ENCODE measurements around the gene SMAD4. TPM values are rescaled to one million over a fixed set of nuclear protein-coding genes. Genes with fewer than 3 reads are reported as not detected.

SMAD4 gene
- total and polyA plus RNA-seq, 2 of the 8 experiments (the other 6 are each of a cell fraction or from before 2014, with no cell fraction given) = 86.5 to 139 TPM

GRCh38 chr18:51025512-51025911 lies 4.5 kb upstream of the SMAD4 start:
- WGBS, 2 experiments (ENCODE audit: extremely low coverage in 1 of 2, insufficient coverage in 1 of 2, insufficient read length in 1 of 2, insufficient replicate concordance in 2 of 2, low coverage in 1 of 2, low lambda C conversion rate in 2 of 2, missing lambda C conversion rate in 1 of 2) = 91% methylated on average over 2 of the region's 2 CpGs; no CpG with 5 or more reads in 1 of the 2 experiments
- Histone ChIP-seq H3K36me3 (ENCODE audit: control insufficient read depth in 2 of 4, insufficient read depth in 4 of 4, low read length in 3 of 4) (peaks cover 0 to 9% (median 1%) of the 10 kb centered on the region in 4 experiments; a peak in 2 of 8 replicates), H2BK15ac (ENCODE audit: low read length) (no peak overlapping the region), H3K4me1 (replicated peaks in 1 of 4; ENCODE audit: control insufficient read depth in 3 of 4, insufficient read depth in 4 of 4, low read length in 3 of 4) (peaks cover 4 to 9% (median 6%) of the 10 kb centered on the region in 4 experiments; a peak in 4 of 7 replicates), H3K56ac (replicated peaks; ENCODE audit: insufficient read length, low read depth, low read length) (no peak overlapping the region), H3K79me1 (ENCODE audit: low read depth, low read length) (0 out of 2 replicates have a peak, but pooled peaks cover 2% of the 10 kb centered on the region), H3K4ac (replicated peaks; ENCODE audit: insufficient read length, low read depth, low read length) (no peak overlapping the region), H3K9ac (replicated peaks in 1 of 4; ENCODE audit: extremely low read depth in 1 of 4, low read depth in 3 of 4, low read length in 3 of 4) (no peak overlapping the region), H3K27ac (ENCODE audit: low read depth, low read length) (no peak overlapping the region), H3K18ac (ENCODE audit: extremely low read depth, low read length) (no peak overlapping the region), H4K8ac (ENCODE audit: extremely low read depth, insufficient read depth, low read length) (no peak overlapping the region), H4K5ac (ENCODE audit: insufficient read length, low read depth, low read length) (no peak overlapping the region), H2AK5ac (ENCODE audit: low read depth, low read length) (no peak overlapping the region), H2BK120ac (replicated peaks; ENCODE audit: low read depth, low read length) (no peak overlapping the region), H3K4me3 (ENCODE audit: extremely low read depth in 1 of 4, insufficient read depth in 2 of 4, low read depth in 3 of 4, low read length in 4 of 4) (no peak overlapping the region), H3K23me2 (ENCODE audit: low read depth, low read length) (peaks cover 8% of the 10 kb centered on the region), H3K27me3 (replicated peaks in 1 of 4; ENCODE audit: control insufficient read depth in 3 of 4, extremely low read depth in 1 of 4, insufficient read depth in 3 of 4, low read length in 3 of 4) (no peaks in the 10 kb centered on the region), H3K23ac (ENCODE audit: insufficient read length) (no peak overlapping the region), H3K14ac (ENCODE audit: insufficient read length) (no peak overlapping the region), H2BK5ac (ENCODE audit: low read depth, low read length) (no peak overlapping the region), H3K79me2 (ENCODE audit: control insufficient read depth in 1 of 2, insufficient read depth in 2 of 2, low read length in 2 of 2) (peaks cover 0 to 8% of the 10 kb centered on the region in 2 experiments; a peak in 1 of 4 replicates), H4K20me1 (replicated peaks in 1 of 2; ENCODE audit: control insufficient read depth in 1 of 2, insufficient read depth in 2 of 2, low read length in 2 of 2) (no peaks in the 10 kb centered on the region), H2BK12ac (ENCODE audit: low read depth, low read length) (no peak overlapping the region), H4K91ac (replicated peaks; ENCODE audit: insufficient read length, low read length) (no peak overlapping the region), H3K4me2 (ENCODE audit: insufficient read depth in 1 of 2, low read depth in 2 of 2, low read length in 2 of 2) (no peak overlapping the region), H3K9me3 (ENCODE audit: insufficient read depth in 2 of 2, low read depth in 1 of 2, low read length in 1 of 2) (peaks cover 0 to 2% of the 10 kb centered on the region in 2 experiments; a peak in 2 of 4 replicates), H2BK20ac (ENCODE audit: low read length) (no peak overlapping the region), H2AFZ (ENCODE audit: low read length) (no peak overlapping the region)
- FAIRE-seq = no peak
- POLR2A ChIA-PET (ENCODE audit: partially characterized antibody) = no interaction called here
- DNase-seq (ENCODE audit: low read depth in 1 of 2, low spot score in 2 of 2) = no peak
- CTCF ChIA-PET (ENCODE audit: partially characterized antibody) = interaction anchor here (1.9 kb wide), 1 partner anchor 16 kb away, joined by 9 read pairs; no protein-coding TSS in a partner anchor
- TF ChIP-seq CREB1 (IDR thresholded peaks at IDR 0.05) (no peak), NANOG (IDR thresholded peaks at IDR 0.05; ENCODE audit: insufficient read depth, low read depth, low read length, poor library complexity, severe bottlenecking) (no peak), SP1 (IDR thresholded peaks at IDR 0.05; ENCODE audit: low read depth, low read length) (no peak), HDAC6 (IDR thresholded peaks at IDR 0.05; ENCODE audit: low read depth, low read length) (no peak), CHD2 (IDR thresholded peaks at IDR 0.05; ENCODE audit: low read length) (no peak), CBX5 (IDR thresholded peaks at IDR 0.05; ENCODE audit: low read depth, low read length) (no peak), RFX5 (IDR thresholded peaks at IDR 0.05; ENCODE audit: borderline replicate concordance, low read depth, low read length) (no peak), KDM5A (IDR thresholded peaks at IDR 0.05; ENCODE audit: low read length) (no peak), NRF1 (IDR thresholded peaks at IDR 0.05; ENCODE audit: low read depth, low read length) (no peak), BRCA1 (IDR thresholded peaks at IDR 0.05; ENCODE audit: low read depth, low read length) (no peak), HDAC2 (IDR thresholded peaks at IDR 0.05; ENCODE audit: borderline replicate concordance in 1 of 2, low read depth in 2 of 2, low read length in 2 of 2) (no peak), EGR1 (IDR thresholded peaks at IDR 0.05; ENCODE audit: borderline replicate concordance, low read depth, low read length) (no peak), TBP (IDR thresholded peaks at IDR 0.05; ENCODE audit: low read depth, low read length) (no peak), SIX5 (IDR thresholded peaks at IDR 0.05; ENCODE audit: low read depth, low read length) (no peak)
- TF ChIP-seq, protein P1, sequence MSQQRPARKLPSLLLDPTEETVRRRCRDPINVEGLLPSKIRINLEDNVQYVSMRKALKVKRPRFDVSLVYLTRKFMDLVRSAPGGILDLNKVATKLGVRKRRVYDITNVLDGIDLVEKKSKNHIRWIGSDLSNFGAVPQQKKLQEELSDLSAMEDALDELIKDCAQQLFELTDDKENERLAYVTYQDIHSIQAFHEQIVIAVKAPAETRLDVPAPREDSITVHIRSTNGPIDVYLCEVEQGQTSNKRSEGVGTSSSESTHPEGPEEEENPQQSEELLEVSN (IDR thresholded peaks at IDR 0.05) = no peak

Measured in H1 (cell line).